Lower lobe of right lung (tissue), 2 donors: ENCODE results near the gene MRPL57. TPM values are rescaled to one million over a fixed set of nuclear protein-coding genes. Genes with fewer than 3 reads are reported as not detected.

Experiments
- ATAC-seq, 2 donors: fragments of 200-7000 bp; cut with Tn5 transposase; one replicate each; pipeline ENCODE4 v1.9.1; 2020 to 2022; ENCODE audit warnings: mild to moderate bottlenecking in 2 of 2, moderate library complexity in 2 of 2
- DNase-seq: peaks from one replicate; pipeline ENCODE4 v3.0.0-alpha.2; 2020
- H3K27ac ChIP-seq: fragments of 200-600 bp; one replicate; pipeline ENCODE4 v1.8.0; 2022
- H3K27me3 ChIP-seq: fragments of 200-600 bp; one replicate; pipeline ENCODE4 v1.8.0; 2022; ENCODE audit warnings: low read depth
- H3K36me3 ChIP-seq: fragments of 200-600 bp; one replicate; pipeline ENCODE4 v1.8.0; 2022; ENCODE audit warnings: mild to moderate bottlenecking
- H3K4me1 ChIP-seq: fragments of 200-600 bp; one replicate; pipeline ENCODE4 v1.8.0; 2022
- H3K4me3 ChIP-seq: fragments of 200-600 bp; one replicate; pipeline ENCODE4 v1.8.0; 2022; ENCODE audit warnings: mild to moderate bottlenecking
- H3K9me3 ChIP-seq: fragments of 200-600 bp; one replicate; pipeline ENCODE4 v1.8.0; 2022
- intact Hi-C: fragments of 100-400 bp; cut with DNase I; formaldehyde crosslinking; loops from one replicate; pipeline ENCODE4 v1.11.0; 2022
- total RNA-seq: library from RNA; stranded (reverse); fragmentation: NEBNext Ultra II Directional; extraction: Animal tissue kit (Norgen Biotek cat#: 25700); gene quantifications from one replicate; pipeline ENCODE4 v1.2.1, GENCODE V29; 2021
- TF ChIP-seq, protein P1 (sequence below): fragments of 200-600 bp; IDR thresholded peaks from one replicate; pipeline ENCODE4 v1.8.0; 2022; ENCODE audit warnings: antibody characterized with exemption, mild to moderate bottlenecking
- donor health status: DM: no; HTN: yes; CAD: no; lungs with severe emphysema.

Gene MRPL57
- total RNA-seq, 1 donor from 2014 or later, result 16.8 TPM

DNA sequence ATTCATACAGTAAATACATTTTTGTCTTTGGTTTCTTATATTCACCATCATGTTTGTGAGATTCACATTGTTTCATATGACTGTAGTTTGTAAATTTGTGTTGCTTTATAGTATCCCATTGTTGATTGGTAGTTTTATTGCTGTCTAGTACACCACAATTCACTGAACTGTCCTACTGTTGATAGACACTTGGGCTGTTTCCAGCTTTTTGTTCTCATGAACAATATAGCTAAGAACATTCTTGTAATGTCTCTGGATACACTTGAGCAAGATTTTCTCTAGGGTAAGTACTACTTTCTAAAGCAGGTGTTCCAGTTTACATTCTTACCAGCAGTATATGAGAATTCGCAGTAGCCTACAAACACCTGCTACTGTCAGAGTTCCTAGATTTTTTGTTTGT lies 37.9 kb upstream of the MRPL57 start:
- H3K4me3 ChIP-seq, result no peak overlapping the region
- DNase-seq (no peak), ATAC-seq (peak; percentile 1 to 3)
- H3K9me3 ChIP-seq, result no peaks in the 10 kb centered on the region
- TF ChIP-seq, protein P1, sequence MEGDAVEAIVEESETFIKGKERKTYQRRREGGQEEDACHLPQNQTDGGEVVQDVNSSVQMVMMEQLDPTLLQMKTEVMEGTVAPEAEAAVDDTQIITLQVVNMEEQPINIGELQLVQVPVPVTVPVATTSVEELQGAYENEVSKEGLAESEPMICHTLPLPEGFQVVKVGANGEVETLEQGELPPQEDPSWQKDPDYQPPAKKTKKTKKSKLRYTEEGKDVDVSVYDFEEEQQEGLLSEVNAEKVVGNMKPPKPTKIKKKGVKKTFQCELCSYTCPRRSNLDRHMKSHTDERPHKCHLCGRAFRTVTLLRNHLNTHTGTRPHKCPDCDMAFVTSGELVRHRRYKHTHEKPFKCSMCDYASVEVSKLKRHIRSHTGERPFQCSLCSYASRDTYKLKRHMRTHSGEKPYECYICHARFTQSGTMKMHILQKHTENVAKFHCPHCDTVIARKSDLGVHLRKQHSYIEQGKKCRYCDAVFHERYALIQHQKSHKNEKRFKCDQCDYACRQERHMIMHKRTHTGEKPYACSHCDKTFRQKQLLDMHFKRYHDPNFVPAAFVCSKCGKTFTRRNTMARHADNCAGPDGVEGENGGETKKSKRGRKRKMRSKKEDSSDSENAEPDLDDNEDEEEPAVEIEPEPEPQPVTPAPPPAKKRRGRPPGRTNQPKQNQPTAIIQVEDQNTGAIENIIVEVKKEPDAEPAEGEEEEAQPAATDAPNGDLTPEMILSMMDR, result no peak
- intact Hi-C loops, result no loop called here
- H3K36me3 ChIP-seq, result peaks cover 13% of the 10 kb centered on the region
- no peak overlapping the region for H3K27ac ChIP-seq
- peaks cover 25% of the 10 kb centered on the region for H3K4me1 ChIP-seq
- H3K27me3 ChIP-seq, result no peaks in the 10 kb centered on the region

DNA sequence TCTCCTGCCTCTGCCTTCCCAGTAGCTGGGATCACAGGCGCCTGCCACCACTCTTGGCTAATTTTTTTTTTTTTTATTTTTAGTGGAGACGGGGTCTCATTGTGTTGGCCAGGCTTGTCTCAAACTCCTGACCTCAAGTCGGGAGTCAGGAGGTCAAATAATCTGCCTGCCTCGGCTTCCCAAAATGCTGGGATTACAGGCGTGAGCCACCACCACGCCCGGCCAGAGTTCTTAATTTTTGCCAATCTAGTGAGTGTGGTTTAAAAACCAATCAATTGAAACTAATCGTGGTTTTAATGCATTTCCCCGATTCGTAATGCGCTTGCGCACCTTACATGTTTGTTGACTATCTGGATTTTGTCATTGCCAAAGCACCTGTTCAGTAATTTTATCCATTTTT lies 37.1 kb upstream of the MRPL57 start:
- H3K4me1 ChIP-seq, result peaks cover 31% of the 10 kb centered on the region

DNA sequence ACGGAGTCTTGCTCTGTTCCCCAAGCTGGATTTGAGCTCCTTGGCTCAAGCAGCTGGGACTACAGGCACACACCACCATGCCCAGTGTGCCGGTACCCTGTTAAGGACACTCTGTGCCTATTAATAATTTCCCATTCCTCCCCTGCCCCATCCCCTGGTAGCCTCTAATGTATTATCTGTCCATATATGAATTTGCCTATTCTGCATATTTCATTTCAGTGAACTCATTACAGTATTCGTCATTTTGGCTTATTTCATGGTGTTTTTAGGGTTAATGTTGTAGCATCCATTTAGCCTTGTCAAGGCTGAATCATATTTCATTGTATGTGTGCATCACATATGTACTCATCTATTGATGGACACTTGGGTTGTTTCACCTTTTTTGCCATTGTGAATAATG lies 33.7 kb upstream of the MRPL57 start:
- DNase-seq (no peak), ATAC-seq (no peak)
- H3K9me3 ChIP-seq, result no peaks in the 10 kb centered on the region
- H3K4me1 ChIP-seq, result peaks cover 35% of the 10 kb centered on the region
- intact Hi-C loops, result no loop called here
- H3K4me3 ChIP-seq, result no peak overlapping the region
- H3K27me3 ChIP-seq, result no peaks in the 10 kb centered on the region
- H3K27ac ChIP-seq, result no peak overlapping the region
- TF ChIP-seq, protein P1, result no peak
- peaks cover 54% of the 10 kb centered on the region for H3K36me3 ChIP-seq

More for the DNA sequence above, 37.1 kb upstream of the MRPL57 start:
- Histone ChIP-seq H3K36me3 (peaks cover 20% of the 10 kb centered on the region), H3K27me3 (no peaks in the 10 kb centered on the region), H3K9me3 (no peaks in the 10 kb centered on the region), H3K4me3 (peak overlapping the region; percentile 77), H3K27ac (peak overlapping the region; percentile 92)
- DNase-seq (no peak), ATAC-seq (no peak)
- intact Hi-C loops, result no loop called here
- TF ChIP-seq, protein P1, result no peak

DNA sequence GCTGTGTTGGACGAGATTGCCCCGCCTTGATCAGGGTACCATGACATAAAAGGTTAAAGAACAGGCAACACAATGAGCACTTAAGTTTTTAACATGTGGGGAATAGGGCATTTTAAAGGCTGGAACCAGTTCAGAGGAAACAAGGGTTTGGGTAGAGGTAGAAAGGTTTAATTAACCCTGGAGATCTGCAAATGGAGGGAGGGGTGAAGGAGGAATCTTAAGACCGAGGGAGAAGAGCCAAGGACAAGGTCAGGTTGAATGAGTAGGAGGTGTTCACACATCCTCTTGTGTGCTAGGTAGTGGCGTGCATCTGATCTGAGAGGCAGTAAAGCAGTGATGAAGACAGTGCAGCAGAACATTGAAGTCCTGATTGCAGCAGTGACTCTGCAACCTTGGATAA lies 28.6 kb upstream of the MRPL57 start:
- H3K4me3 ChIP-seq, result no peak overlapping the region
- peaks cover 17% of the 10 kb centered on the region for H3K4me1 ChIP-seq
- no peak for DNase-seq
- H3K36me3 ChIP-seq, result peaks cover 55% of the 10 kb centered on the region
- intact Hi-C loops, result no loop called here
- H3K27ac ChIP-seq, result no peak overlapping the region
- TF ChIP-seq, protein P1, result no peak
- no peaks in the 10 kb centered on the region for H3K27me3 ChIP-seq
- ATAC-seq, result no peak
- no peaks in the 10 kb centered on the region for H3K9me3 ChIP-seq

DNA sequence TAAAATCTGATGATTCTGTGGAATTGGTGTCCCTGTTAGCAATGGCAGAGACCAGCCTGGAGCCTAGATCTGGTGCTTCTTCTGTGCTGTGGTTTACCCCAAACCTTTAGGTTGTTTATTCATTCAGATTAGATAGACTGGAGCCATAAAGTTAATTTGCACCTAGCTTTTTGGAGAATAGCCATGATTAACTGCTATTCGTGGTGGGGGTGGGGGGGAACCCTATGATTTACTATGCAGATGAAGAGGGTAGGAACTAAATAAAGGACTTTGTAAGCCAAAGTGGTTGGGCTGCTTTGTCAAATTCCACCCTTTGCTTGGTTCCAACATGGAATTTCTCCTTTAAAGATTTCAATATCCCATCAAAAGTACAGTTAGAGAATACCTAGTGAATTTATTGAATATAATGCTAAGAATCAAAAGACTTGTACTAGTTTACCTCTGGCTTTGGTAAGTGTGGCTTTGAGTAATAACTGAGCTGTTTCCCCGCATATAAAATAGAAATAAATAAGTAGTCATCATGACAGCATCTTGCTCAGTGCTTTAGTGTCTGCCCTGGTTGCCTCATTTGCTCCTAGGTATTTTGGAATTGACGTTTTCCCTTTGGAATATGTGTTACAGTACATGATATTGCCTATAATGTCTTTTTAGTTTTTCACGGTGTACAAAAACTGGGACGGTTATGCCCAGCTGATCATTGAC lies 27.8 kb upstream of the MRPL57 start:
- Histone ChIP-seq H3K27me3 (no peaks in the 10 kb centered on the region), H3K27ac (no peak overlapping the region), H3K9me3 (no peaks in the 10 kb centered on the region), H3K4me3 (no peak overlapping the region), H3K36me3 (peaks cover 46% of the 10 kb centered on the region), H3K4me1 (peaks cover 9% of the 10 kb centered on the region)
- DNase-seq, result no peak
- TF ChIP-seq, protein P1, result no peak
- no peak for ATAC-seq
- intact Hi-C loops, result no loop called here
